WTC11 (cell line): Measurements from ENCODE around the gene PCBP3. TPM values are rescaled to one million over a fixed set of nuclear protein-coding genes. Genes with fewer than 3 reads are reported as not detected.

Experiments used
- ATAC-seq: fragments of 200-7000 bp; cut with Tn5 transposase; 2 replicates; pipeline ENCODE4 v1.10.0; 2021; ENCODE audit warnings: mild to moderate bottlenecking, moderate library complexity
- CTCF ChIA-PET: fragments of 300-600 bp; sonication (Branson Sonifier 250); formaldehyde crosslinking; loops from one replicate; lab custom pipeline; 2021; ENCODE audit warnings: antibody characterized with exemption; lab: Charles Lee
- POLR2A ChIA-PET: fragments of 350-600 bp; sonication (Branson Sonifier 250); formaldehyde crosslinking; loops from one replicate; lab custom pipeline; 2021; ENCODE audit warnings: antibody characterized with exemption; lab: Charles Lee
- DNase-seq: peaks from one replicate; pipeline ENCODE4 v3.0.0; 2021; ENCODE audit warnings: low spot score
- H3K27ac Mint-ChIP-seq: 2 replicates; pipeline ENCODE4 v1.8.0; 2021; ENCODE audit warnings: mixed read lengths
- H3K27me3 Mint-ChIP-seq: 2 replicates; pipeline ENCODE4 v1.8.0; 2021; ENCODE audit warnings: low read depth, mild to moderate bottlenecking, moderate library complexity, mixed read lengths
- H3K36me3 Mint-ChIP-seq: 2 replicates; pipeline ENCODE4 v1.8.0; 2021; ENCODE audit warnings: mixed read lengths
- H3K4me1 Mint-ChIP-seq: 2 replicates; pipeline ENCODE4 v1.8.0; 2022; ENCODE audit warnings: mixed read lengths
- H3K4me3 Mint-ChIP-seq: 2 replicates; pipeline ENCODE4 v1.8.0; 2021; ENCODE audit warnings: mild to moderate bottlenecking, moderate library complexity, mixed read lengths
- H3K9me3 Mint-ChIP-seq: 2 replicates; pipeline ENCODE4 v1.8.0; 2021; ENCODE audit warnings: mixed read lengths
- FOXJ3 ChIP-seq: sonication (generic); formaldehyde crosslinking; IDR thresholded peaks from 2 replicates; pipeline ENCODE4 v1.9.0; 2021; ENCODE audit warnings: missing genetic modification reagents, mild to moderate bottlenecking, borderline replicate concordance
- HMGA2 ChIP-seq: fragments of 250-450 bp; sonication (Bioruptor Pico); IDR thresholded peaks from 2 replicates; pipeline ENCODE4 v1.4.0; 2021; ENCODE audit warnings: mild to moderate bottlenecking, moderate library complexity
- PRRX2 ChIP-seq: fragments of 250-450 bp; sonication (Bioruptor Pico); IDR thresholded peaks from 2 replicates; pipeline ENCODE4 v1.8.0; 2021; ENCODE audit warnings: mild to moderate bottlenecking
- SMAD4 ChIP-seq: sonication (generic); formaldehyde crosslinking; IDR thresholded peaks from 2 replicates; pipeline ENCODE4 v1.8.0; 2022; ENCODE audit warnings: mild to moderate bottlenecking, missing genetic modification reagents
- ZNF317 ChIP-seq: sonication (generic); formaldehyde crosslinking; IDR thresholded peaks from 2 replicates; pipeline ENCODE4 v1.8.1; 2023; ENCODE audit warnings: low read depth, mild to moderate bottlenecking, moderate library complexity, missing genetic modification reagents, borderline replicate concordance
- ZNF671 ChIP-seq: fragments of 250-450 bp; sonication (Bioruptor Pico); IDR thresholded peaks from 2 replicates; pipeline ENCODE4 v1.8.0; 2021; ENCODE audit warnings: mild to moderate bottlenecking
- total RNA-seq: library from RNA; stranded (reverse); gene quantifications from 3 replicates; pipeline ENCODE4 v1.2.3, GENCODE V29; 2021
- TF ChIP-seq, protein P1 (sequence below): sonication (generic); formaldehyde crosslinking; IDR thresholded peaks from 2 replicates; pipeline ENCODE4 v1.8.0; 2022; ENCODE audit warnings: mild to moderate bottlenecking, missing genetic modification reagents
- TF ChIP-seq, protein P2 (sequence below): sonication (generic); formaldehyde crosslinking; IDR thresholded peaks from 2 replicates; pipeline ENCODE4 v1.8.1; 2023; ENCODE audit warnings: mild to moderate bottlenecking, missing genetic modification reagents
- TF ChIP-seq, protein P3 (sequence below): sonication (generic); formaldehyde crosslinking; IDR thresholded peaks from 2 replicates; pipeline ENCODE4 v1.8.0; 2022; ENCODE audit warnings: mild to moderate bottlenecking, missing genetic modification reagents
- TF ChIP-seq, protein P4 (sequence below): sonication (generic); formaldehyde crosslinking; IDR thresholded peaks from 2 replicates; pipeline ENCODE4 v1.8.1; 2022; ENCODE audit warnings: low read depth, mild to moderate bottlenecking, moderate library complexity, missing genetic modification reagents, borderline replicate concordance
- TF ChIP-seq, protein P5 (sequence below): fragments of 250-450 bp; sonication (Bioruptor Pico); IDR thresholded peaks from 2 replicates; pipeline ENCODE4 v1.8.0; 2021; ENCODE audit warnings: mild to moderate bottlenecking
- TF ChIP-seq, protein P6 (sequence below): sonication (generic); formaldehyde crosslinking; conservative IDR thresholded peaks from 2 replicates; pipeline ENCODE4 v1.8.1; 2023; ENCODE audit warnings: mild to moderate bottlenecking, low read depth, missing genetic modification reagents, moderate library complexity
- TF ChIP-seq, protein P7 (sequence below): sonication (generic); formaldehyde crosslinking; IDR thresholded peaks from 2 replicates; pipeline ENCODE4 v1.8.1; 2023; ENCODE audit warnings: mild to moderate bottlenecking, moderate library complexity, missing genetic modification reagents
- TF ChIP-seq, protein P8 (sequence below): sonication (generic); formaldehyde crosslinking; IDR thresholded peaks from 2 replicates; pipeline ENCODE4 v1.8.0; 2022; ENCODE audit warnings: mild to moderate bottlenecking, missing genetic modification reagents

The PCBP3 gene
- total RNA-seq, 1 experiment from 2014 or later, result 8.5 TPM

DNA sequence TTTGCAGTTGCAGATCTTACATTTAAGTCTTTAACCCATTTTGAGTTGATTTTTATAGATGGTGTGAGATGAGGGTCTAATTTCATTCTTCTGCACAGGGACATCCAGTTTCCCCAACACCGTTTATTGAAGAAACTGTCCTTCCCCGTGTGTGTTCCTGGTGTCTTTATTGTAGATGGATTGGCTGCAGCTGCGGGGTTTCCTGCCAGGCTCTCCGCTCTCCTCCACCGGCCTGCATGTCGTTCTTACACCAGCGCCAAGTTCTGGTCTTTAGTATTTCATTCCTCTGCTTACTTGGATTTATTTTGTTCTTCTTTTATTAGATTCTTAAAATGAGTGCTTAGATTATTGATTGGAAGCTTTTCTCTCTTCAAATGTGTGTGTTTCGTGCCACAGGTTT is 239.1 kb downstream of the PCBP3 start (continued):
- TF ChIP-seq, protein P1, sequence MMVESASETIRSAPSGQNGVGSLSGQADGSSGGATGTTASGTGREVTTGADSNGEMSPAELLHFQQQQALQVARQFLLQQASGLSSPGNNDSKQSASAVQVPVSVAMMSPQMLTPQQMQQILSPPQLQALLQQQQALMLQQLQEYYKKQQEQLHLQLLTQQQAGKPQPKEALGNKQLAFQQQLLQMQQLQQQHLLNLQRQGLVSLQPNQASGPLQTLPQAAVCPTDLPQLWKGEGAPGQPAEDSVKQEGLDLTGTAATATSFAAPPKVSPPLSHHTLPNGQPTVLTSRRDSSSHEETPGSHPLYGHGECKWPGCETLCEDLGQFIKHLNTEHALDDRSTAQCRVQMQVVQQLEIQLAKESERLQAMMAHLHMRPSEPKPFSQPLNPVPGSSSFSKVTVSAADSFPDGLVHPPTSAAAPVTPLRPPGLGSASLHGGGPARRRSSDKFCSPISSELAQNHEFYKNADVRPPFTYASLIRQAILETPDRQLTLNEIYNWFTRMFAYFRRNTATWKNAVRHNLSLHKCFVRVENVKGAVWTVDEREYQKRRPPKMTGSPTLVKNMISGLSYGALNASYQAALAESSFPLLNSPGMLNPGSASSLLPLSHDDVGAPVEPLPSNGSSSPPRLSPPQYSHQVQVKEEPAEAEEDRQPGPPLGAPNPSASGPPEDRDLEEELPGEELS (CRISPR knock-in tag), result no peak
- TF ChIP-seq, protein P2, sequence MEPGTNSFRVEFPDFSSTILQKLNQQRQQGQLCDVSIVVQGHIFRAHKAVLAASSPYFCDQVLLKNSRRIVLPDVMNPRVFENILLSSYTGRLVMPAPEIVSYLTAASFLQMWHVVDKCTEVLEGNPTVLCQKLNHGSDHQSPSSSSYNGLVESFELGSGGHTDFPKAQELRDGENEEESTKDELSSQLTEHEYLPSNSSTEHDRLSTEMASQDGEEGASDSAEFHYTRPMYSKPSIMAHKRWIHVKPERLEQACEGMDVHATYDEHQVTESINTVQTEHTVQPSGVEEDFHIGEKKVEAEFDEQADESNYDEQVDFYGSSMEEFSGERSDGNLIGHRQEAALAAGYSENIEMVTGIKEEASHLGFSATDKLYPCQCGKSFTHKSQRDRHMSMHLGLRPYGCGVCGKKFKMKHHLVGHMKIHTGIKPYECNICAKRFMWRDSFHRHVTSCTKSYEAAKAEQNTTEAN (CRISPR knock-in tag), result no peak

DNA sequence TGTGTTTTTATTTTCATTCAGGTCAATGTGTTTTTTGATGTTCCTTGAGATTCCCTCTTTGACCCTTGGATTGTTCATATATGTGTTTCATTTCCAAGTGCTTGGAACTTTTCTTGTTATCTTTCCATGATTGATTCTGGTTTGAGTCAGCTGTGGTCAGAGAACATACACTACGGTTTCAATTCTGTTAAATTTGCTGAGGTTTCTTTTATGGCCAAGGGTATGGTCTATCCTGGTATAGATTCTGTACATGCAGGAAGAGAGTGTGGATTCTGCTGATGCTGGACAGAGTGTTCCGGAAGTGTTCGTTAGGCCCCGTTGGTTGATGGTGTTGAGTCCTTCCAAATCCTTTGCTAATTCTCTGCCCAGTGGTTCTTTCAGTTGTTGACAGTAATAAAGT is 239.6 kb downstream of the PCBP3 start:
- TF ChIP-seq, protein P3, sequence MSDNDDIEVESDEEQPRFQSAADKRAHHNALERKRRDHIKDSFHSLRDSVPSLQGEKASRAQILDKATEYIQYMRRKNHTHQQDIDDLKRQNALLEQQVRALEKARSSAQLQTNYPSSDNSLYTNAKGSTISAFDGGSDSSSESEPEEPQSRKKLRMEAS, result no peak
- TF ChIP-seq HMGA2 (CRISPR knock-in tag), result no peak
- no peak for TF ChIP-seq ZNF317 (CRISPR knock-in tag)
- TF ChIP-seq, protein P4, sequence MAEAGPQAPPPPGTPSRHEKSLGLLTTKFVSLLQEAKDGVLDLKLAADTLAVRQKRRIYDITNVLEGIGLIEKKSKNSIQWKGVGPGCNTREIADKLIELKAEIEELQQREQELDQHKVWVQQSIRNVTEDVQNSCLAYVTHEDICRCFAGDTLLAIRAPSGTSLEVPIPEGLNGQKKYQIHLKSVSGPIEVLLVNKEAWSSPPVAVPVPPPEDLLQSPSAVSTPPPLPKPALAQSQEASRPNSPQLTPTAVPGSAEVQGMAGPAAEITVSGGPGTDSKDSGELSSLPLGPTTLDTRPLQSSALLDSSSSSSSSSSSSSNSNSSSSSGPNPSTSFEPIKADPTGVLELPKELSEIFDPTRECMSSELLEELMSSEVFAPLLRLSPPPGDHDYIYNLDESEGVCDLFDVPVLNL (CRISPR knock-in tag), result no peak
- TF ChIP-seq, protein P5, sequence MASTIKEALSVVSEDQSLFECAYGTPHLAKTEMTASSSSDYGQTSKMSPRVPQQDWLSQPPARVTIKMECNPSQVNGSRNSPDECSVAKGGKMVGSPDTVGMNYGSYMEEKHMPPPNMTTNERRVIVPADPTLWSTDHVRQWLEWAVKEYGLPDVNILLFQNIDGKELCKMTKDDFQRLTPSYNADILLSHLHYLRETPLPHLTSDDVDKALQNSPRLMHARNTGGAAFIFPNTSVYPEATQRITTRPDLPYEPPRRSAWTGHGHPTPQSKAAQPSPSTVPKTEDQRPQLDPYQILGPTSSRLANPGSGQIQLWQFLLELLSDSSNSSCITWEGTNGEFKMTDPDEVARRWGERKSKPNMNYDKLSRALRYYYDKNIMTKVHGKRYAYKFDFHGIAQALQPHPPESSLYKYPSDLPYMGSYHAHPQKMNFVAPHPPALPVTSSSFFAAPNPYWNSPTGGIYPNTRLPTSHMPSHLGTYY (CRISPR knock-in tag), result no peak
- TF ChIP-seq, protein P6, sequence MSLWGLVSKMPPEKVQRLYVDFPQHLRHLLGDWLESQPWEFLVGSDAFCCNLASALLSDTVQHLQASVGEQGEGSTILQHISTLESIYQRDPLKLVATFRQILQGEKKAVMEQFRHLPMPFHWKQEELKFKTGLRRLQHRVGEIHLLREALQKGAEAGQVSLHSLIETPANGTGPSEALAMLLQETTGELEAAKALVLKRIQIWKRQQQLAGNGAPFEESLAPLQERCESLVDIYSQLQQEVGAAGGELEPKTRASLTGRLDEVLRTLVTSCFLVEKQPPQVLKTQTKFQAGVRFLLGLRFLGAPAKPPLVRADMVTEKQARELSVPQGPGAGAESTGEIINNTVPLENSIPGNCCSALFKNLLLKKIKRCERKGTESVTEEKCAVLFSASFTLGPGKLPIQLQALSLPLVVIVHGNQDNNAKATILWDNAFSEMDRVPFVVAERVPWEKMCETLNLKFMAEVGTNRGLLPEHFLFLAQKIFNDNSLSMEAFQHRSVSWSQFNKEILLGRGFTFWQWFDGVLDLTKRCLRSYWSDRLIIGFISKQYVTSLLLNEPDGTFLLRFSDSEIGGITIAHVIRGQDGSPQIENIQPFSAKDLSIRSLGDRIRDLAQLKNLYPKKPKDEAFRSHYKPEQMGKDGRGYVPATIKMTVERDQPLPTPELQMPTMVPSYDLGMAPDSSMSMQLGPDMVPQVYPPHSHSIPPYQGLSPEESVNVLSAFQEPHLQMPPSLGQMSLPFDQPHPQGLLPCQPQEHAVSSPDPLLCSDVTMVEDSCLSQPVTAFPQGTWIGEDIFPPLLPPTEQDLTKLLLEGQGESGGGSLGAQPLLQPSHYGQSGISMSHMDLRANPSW, result no peak
- TF ChIP-seq, protein P7, sequence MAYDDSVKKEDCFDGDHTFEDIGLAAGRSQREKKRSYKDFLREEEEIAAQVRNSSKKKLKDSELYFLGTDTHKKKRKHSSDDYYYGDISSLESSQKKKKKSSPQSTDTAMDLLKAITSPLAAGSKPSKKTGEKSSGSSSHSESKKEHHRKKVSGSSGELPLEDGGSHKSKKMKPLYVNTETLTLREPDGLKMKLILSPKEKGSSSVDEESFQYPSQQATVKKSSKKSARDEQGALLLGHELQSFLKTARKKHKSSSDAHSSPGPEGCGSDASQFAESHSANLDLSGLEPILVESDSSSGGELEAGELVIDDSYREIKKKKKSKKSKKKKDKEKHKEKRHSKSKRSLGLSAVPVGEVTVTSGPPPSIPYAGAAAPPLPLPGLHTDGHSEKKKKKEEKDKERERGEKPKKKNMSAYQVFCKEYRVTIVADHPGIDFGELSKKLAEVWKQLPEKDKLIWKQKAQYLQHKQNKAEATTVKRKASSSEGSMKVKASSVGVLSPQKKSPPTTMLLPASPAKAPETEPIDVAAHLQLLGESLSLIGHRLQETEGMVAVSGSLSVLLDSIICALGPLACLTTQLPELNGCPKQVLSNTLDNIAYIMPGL (CRISPR knock-in tag), result no peak
- TF ChIP-seq FOXJ3 (CRISPR knock-in tag), result no peak
- TF ChIP-seq PRRX2 (CRISPR knock-in tag), result no peak
- TF ChIP-seq, protein P8, sequence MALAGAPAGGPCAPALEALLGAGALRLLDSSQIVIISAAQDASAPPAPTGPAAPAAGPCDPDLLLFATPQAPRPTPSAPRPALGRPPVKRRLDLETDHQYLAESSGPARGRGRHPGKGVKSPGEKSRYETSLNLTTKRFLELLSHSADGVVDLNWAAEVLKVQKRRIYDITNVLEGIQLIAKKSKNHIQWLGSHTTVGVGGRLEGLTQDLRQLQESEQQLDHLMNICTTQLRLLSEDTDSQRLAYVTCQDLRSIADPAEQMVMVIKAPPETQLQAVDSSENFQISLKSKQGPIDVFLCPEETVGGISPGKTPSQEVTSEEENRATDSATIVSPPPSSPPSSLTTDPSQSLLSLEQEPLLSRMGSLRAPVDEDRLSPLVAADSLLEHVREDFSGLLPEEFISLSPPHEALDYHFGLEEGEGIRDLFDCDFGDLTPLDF, result no peak
- no peak for TF ChIP-seq ZNF671 (CRISPR knock-in tag)
- TF ChIP-seq SMAD4 (CRISPR knock-in tag), result no peak
- H3K9me3 Mint-ChIP-seq, result no peaks in the 10 kb centered on the region
- H3K4me1 Mint-ChIP-seq, result peaks cover 4% of the 10 kb centered on the region
- DNase-seq (no peak), ATAC-seq (no peak)
- no peak overlapping the region for H3K27ac Mint-ChIP-seq
- ChIA-PET CTCF (no interaction called here), POLR2A (no interaction called here)
- no peak overlapping the region for H3K4me3 Mint-ChIP-seq
- no peaks in the 10 kb centered on the region; the same call in 1 of the 2 replicates for H3K27me3 Mint-ChIP-seq
- no peaks in the 10 kb centered on the region for H3K36me3 Mint-ChIP-seq
